IMR-90 (cell line): ENCODE results near the gene ALDH3B2. TPM values are rescaled to one million over a fixed set of nuclear protein-coding genes. Genes with fewer than 3 reads are reported as not detected.
A peak's percentile ranks its signal among the peaks of the same experiment; 100 is the strongest.

Experiments
- ATAC-seq: fragments of 200-7000 bp; cut with Tn5 transposase; 2 replicates; pipeline ENCODE4 v1.9.1; 2020; ENCODE audit warnings: low read depth, mild to moderate bottlenecking, moderate library complexity
- BruUV-seq: library from RNA; stranded (reverse); fragments of 400-500 nt; replicated peaks from 2 replicates; lab custom pipeline; 2021; lab: Mats Ljungman, UMichigan
- CTCF ChIA-PET: fragments of 300-600 bp; formaldehyde crosslinking; extraction: SDS; loops from one replicate; lab custom pipeline; 2021; ENCODE audit warnings: antibody characterized with exemption; lab: Yijun Ruan, JAX
- POLR2A ChIA-PET: fragments of 300-600 bp; sonication (Branson Sonifier 250); formaldehyde crosslinking; loops from one replicate; lab custom pipeline; 2022; ENCODE audit warnings: antibody characterized with exemption; ENCODE audit not compliant: unreplicated experiment; lab: Charles Lee
- DNase-seq: peaks from one replicate; pipeline ENCODE4 v3.0.0; 2013
- H2AFZ ChIP-seq: replicated peaks from 2 replicates; pipeline ENCODE3; 2013; ENCODE audit warnings: low read length, mild to moderate bottlenecking; ENCODE audit not compliant: poor library complexity
- H2AK5ac ChIP-seq: 2 replicates; pipeline ENCODE4 v1.6.1; 2013; ENCODE audit warnings: low read depth, low read length, inconsistent platforms
- H2AK9ac ChIP-seq: replicated peaks from 2 replicates; pipeline ENCODE3; 2013; ENCODE audit warnings: mild to moderate bottlenecking, low read depth, low read length, moderate library complexity; ENCODE audit not compliant: poor library complexity
- H2BK120ac ChIP-seq: 2 replicates; pipeline ENCODE4 v1.6.1; 2013; ENCODE audit warnings: low read depth, low read length, inconsistent platforms
- H2BK15ac ChIP-seq: 3 replicates; pipeline ENCODE4 v1.6.1; 2013; ENCODE audit warnings: low read depth, low read length, inconsistent platforms
- H2BK20ac ChIP-seq: 2 replicates; pipeline ENCODE4 v1.6.1; 2013; ENCODE audit warnings: low read depth, mild to moderate bottlenecking, inconsistent platforms, low read length, moderate library complexity
- H2BK5ac ChIP-seq: 2 replicates; pipeline ENCODE4 v1.6.1; 2013; ENCODE audit warnings: mild to moderate bottlenecking, low read depth, low read length, inconsistent platforms; ENCODE audit not compliant: poor library complexity, severe bottlenecking
- H3K14ac ChIP-seq: replicated peaks from 2 replicates; pipeline ENCODE4 v1.6.1; 2013; ENCODE audit warnings: low read depth, low read length, inconsistent platforms
- H3K18ac ChIP-seq: 2 replicates; pipeline ENCODE4 v1.6.1; 2013; ENCODE audit warnings: low read depth, low read length, control low read depth
- H3K23ac ChIP-seq: 2 replicates; pipeline ENCODE4 v1.6.1; 2013; ENCODE audit warnings: low read depth, low read length, inconsistent platforms
- H3K27ac ChIP-seq: 2 replicates; pipeline ENCODE4 v1.5.1; 2013; ENCODE audit warnings: mild to moderate bottlenecking, control low read depth, low read length; ENCODE audit not compliant: insufficient read depth
- H3K27me3 ChIP-seq: 2 replicates; pipeline ENCODE4 v1.6.1; 2013; ENCODE audit warnings: low read length; ENCODE audit not compliant: control insufficient read depth, insufficient read depth
- H3K36me3 ChIP-seq: 2 replicates; pipeline ENCODE4 v1.6.1; 2013; ENCODE audit warnings: low read length, mixed read lengths; ENCODE audit not compliant: control insufficient read depth, insufficient read depth
- H3K4ac ChIP-seq: 2 replicates; pipeline ENCODE4 v1.6.1; 2013; ENCODE audit warnings: low read depth, low read length, inconsistent platforms
- H3K4me1 ChIP-seq: 2 replicates; pipeline ENCODE4 v1.6.1; 2013; ENCODE audit warnings: low read length, mixed read lengths; ENCODE audit not compliant: control insufficient read depth, insufficient read depth
- H3K4me2 ChIP-seq: 2 replicates; pipeline ENCODE4 v1.6.1; 2013; ENCODE audit warnings: low read depth, mild to moderate bottlenecking, control low read depth, low read length, moderate library complexity
- H3K4me3 ChIP-seq: 2 replicates; pipeline ENCODE4 v1.5.1; 2013; ENCODE audit warnings: low read depth, mild to moderate bottlenecking, control low read depth, low read length, moderate library complexity; ENCODE audit not compliant: insufficient read depth
- H3K56ac ChIP-seq: 2 replicates; pipeline ENCODE4 v1.6.1; 2013; ENCODE audit warnings: low read length, inconsistent platforms; ENCODE audit not compliant: insufficient read depth; ENCODE audit errors: extremely low read depth
- H3K79me1 ChIP-seq, 2 experiments: 2 replicates each; pipeline ENCODE4 v1.6.1; 2013; ENCODE audit warnings: low read length in 2 of 2, inconsistent platforms in 1 of 2, low read depth in 1 of 2
- H3K9ac ChIP-seq: 2 replicates; pipeline ENCODE4 v1.6.1; 2013; ENCODE audit warnings: low read depth, low read length, control low read depth
- H3K9me1 ChIP-seq: 2 replicates; pipeline ENCODE4 v1.6.1; 2013; ENCODE audit warnings: low read length, inconsistent platforms; ENCODE audit not compliant: insufficient read depth
- H3K9me3 ChIP-seq: 2 replicates; pipeline ENCODE4 v1.6.1; 2013; ENCODE audit warnings: low read length; ENCODE audit not compliant: control insufficient read depth, insufficient read depth
- H4K20me1 ChIP-seq: 2 replicates; pipeline ENCODE4 v1.6.1; 2013; ENCODE audit warnings: low read length, inconsistent platforms; ENCODE audit not compliant: insufficient read depth
- H4K5ac ChIP-seq: 2 replicates; pipeline ENCODE4 v1.6.1; 2013; ENCODE audit warnings: mild to moderate bottlenecking, low read depth, low read length, control low read depth
- H4K8ac ChIP-seq, 2 experiments: 2 replicates each; pipeline ENCODE4 v1.6.1; 2013; ENCODE audit warnings: low read depth in 2 of 2, low read length in 2 of 2, control low read depth in 1 of 2, inconsistent platforms in 1 of 2
- H4K91ac ChIP-seq: 2 replicates; pipeline ENCODE4 v1.6.1; 2013; ENCODE audit warnings: low read depth, low read length, inconsistent platforms; ENCODE audit not compliant: insufficient read depth
- BHLHE40 ChIP-seq: fragments of 150-350 bp; IDR thresholded peaks from 2 replicates; pipeline ENCODE4 v1.6.1; 2016; ENCODE audit warnings: mild to moderate bottlenecking, low read depth, low read length
- CEBPB ChIP-seq: IDR thresholded peaks from 2 replicates; pipeline ENCODE4 v1.6.1; 2012; ENCODE audit warnings: low read depth, low read length, improper control_type of control experiment
- ELK1 ChIP-seq: fragments of 150-350 bp; IDR thresholded peaks from 2 replicates; pipeline ENCODE4 v1.6.1; 2016; ENCODE audit warnings: low read depth, mild to moderate bottlenecking, low read length, moderate library complexity, borderline replicate concordance
- FOS ChIP-seq: fragments of 150-350 bp; IDR thresholded peaks from 2 replicates; pipeline ENCODE4 v1.6.1; 2016; ENCODE audit warnings: low read depth, low read length
- MAZ ChIP-seq: IDR thresholded peaks from 2 replicates; pipeline ENCODE4 v1.6.1; 2012; ENCODE audit warnings: low read depth, mild to moderate bottlenecking, low read length, improper control_type of control experiment, moderate library complexity, borderline replicate concordance
- MXI1 ChIP-seq: IDR thresholded peaks from 2 replicates; pipeline ENCODE4 v1.6.1; 2012; ENCODE audit warnings: low read depth, mild to moderate bottlenecking, low read length, moderate library complexity, borderline replicate concordance
- NFE2L2 ChIP-seq: fragments of 150-350 bp; IDR thresholded peaks from 2 replicates; pipeline ENCODE4 v1.6.1; 2016; ENCODE audit warnings: low read depth, mild to moderate bottlenecking, low read length
- POLR2A ChIP-seq: IDR thresholded peaks from 2 replicates; pipeline ENCODE4 v1.6.1; 2012; ENCODE audit warnings: mild to moderate bottlenecking, low read depth, low read length
- RAD21 ChIP-seq: IDR thresholded peaks from 2 replicates; pipeline ENCODE4 v1.6.1; 2012; ENCODE audit warnings: low read length, improper control_type of control experiment
- RCOR1 ChIP-seq: IDR thresholded peaks from 2 replicates; pipeline ENCODE4 v1.6.1; 2012; ENCODE audit warnings: mild to moderate bottlenecking, low read length, improper control_type of control experiment; ENCODE audit not compliant: insufficient replicate concordance
- SMC3 ChIP-seq: fragments of 150-350 bp; IDR thresholded peaks from 2 replicates; pipeline ENCODE4 v1.6.1; 2016; ENCODE audit warnings: low read depth, mild to moderate bottlenecking, antibody characterized with exemption, low read length, moderate library complexity
- USF2 ChIP-seq: fragments of 150-350 bp; IDR thresholded peaks from 2 replicates; pipeline ENCODE4 v1.6.1; 2017; ENCODE audit warnings: mild to moderate bottlenecking, antibody characterized with exemption, low read length, low read depth
- WGBS, 2 experiments: methylation state at CpG; one replicate each; pipeline versions ENCODE4 v1.1.5 to v1.1.7; 2013; ENCODE audit warnings: missing lambda C conversion rate in 2 of 2; ENCODE audit not compliant: insufficient read length in 1 of 2; ENCODE audit errors: extremely low coverage in 2 of 2; 5-methylcytosine and 5-hydroxymethylcytosine counted together
- dilution Hi-C: fragments of 300-500 bp; cut with HindIII; formaldehyde crosslinking; loops from one replicate; pipeline ENCODE4 v1.14.3; 2018; ENCODE audit warnings: low sequenced_read_pairs; ENCODE audit not compliant: unreplicated experiment
- in situ Hi-C: fragments of 300-500 bp; cut with MboI; formaldehyde crosslinking; loops from 3 replicates; pipeline ENCODE4 v1.14.3; 2019; ENCODE audit warnings: low sequenced_read_pairs, inconsistent platforms, mixed read lengths
- intact Hi-C: fragments of 100-400 bp; cut with micrococcal nuclease; formaldehyde crosslinking; loops from 2 replicates; pipeline ENCODE4 v1.10.0; 2022
- polyA plus RNA-seq, 3 experiments: library from polyadenylated mRNA; depleted of rRNA; stranded (reverse); fragments of >200 nt; gene quantifications; 2 replicates each; pipeline ENCODE4 v1.2.3, GENCODE V29; 2012; ENCODE audit warnings: low replicate concordance in 1 of 3
- total RNA-seq: library from RNA; depleted of rRNA; stranded (reverse); fragments of >200 nt; gene quantifications from 2 replicates; pipeline ENCODE4 v1.2.3, GENCODE V29; 2012
- TF ChIP-seq, protein P1 (sequence below): conservative IDR thresholded peaks from 2 replicates; pipeline ENCODE4 v1.5.1; 2012; ENCODE audit warnings: mild to moderate bottlenecking, low read depth, low read length, improper control_type of control experiment

Gene ALDH3B2
- total and polyA plus RNA-seq, 2 of the 4 experiments (the other 2 are of a cell fraction), result not detected

- Histone ChIP-seq H3K56ac (no peak overlapping the region), H3K9me1 (peaks cover 4% of the 10 kb centered on the region; the same call in 1 of the 2 replicates), H3K4me1 (0 out of 2 replicates have a peak, but pooled peaks cover 3% of the 10 kb centered on the region), H2BK120ac (no peak overlapping the region), H3K27me3 (peaks cover 4% of the 10 kb centered on the region; the same call in 1 of the 2 replicates), H4K91ac (peak overlapping the region; percentile 70; the same call in 1 of the 2 replicates), H3K4me2 (peak overlapping the region; percentile 89), H3K27ac (peak overlapping the region; percentile 61), H3K14ac (peak overlapping the region; percentile 73), H2AK9ac (peak overlapping the region; percentile 91), H3K18ac (no peak overlapping the region), H2BK15ac (no peak overlapping the region), H3K36me3 (no peaks in the 10 kb centered on the region), H3K4ac (peak overlapping the region; percentile 70), H2AK5ac (peak overlapping the region; percentile 46; the same call in 1 of the 2 replicates), H3K4me3 (peak overlapping the region; percentile 88), H3K9ac (peak overlapping the region; percentile 75), H3K23ac (peak overlapping the region; percentile 56; the same call in 1 of the 2 replicates), H4K20me1 (no peaks in the 10 kb centered on the region), H2AFZ (peak overlapping the region; percentile 100), H2BK20ac (no peak overlapping the region), H4K8ac (peak overlapping the region; percentile 74 to 80; a peak in 2 of 4 replicates), H4K5ac (peak overlapping the region; percentile 52; the same call in 1 of the 2 replicates), H3K79me1 (no peaks in the 10 kb centered on the region), H2BK5ac (no peak overlapping the region), H3K9me3 (no peaks in the 10 kb centered on the region)
- dilution Hi-C loops, result no loop called here
- intact Hi-C loops, result no loop called here
- BruUV-seq, result no TSS peak
- TF ChIP-seq MXI1 (peak; percentile 69; the same call in 1 of the 2 replicates), BHLHE40 (no peak), RAD21 (peak; percentile 59), POLR2A (peak; percentile 60; the same call in 1 of the 2 replicates), NFE2L2 (no peak), USF2 (no peak), ELK1 (no peak), CEBPB (no peak), FOS (no peak), MAZ (peak; percentile 75; the same call in 1 of the 2 replicates), RCOR1 (no peak), SMC3 (peak; percentile 47)
- TF ChIP-seq, protein P1, sequence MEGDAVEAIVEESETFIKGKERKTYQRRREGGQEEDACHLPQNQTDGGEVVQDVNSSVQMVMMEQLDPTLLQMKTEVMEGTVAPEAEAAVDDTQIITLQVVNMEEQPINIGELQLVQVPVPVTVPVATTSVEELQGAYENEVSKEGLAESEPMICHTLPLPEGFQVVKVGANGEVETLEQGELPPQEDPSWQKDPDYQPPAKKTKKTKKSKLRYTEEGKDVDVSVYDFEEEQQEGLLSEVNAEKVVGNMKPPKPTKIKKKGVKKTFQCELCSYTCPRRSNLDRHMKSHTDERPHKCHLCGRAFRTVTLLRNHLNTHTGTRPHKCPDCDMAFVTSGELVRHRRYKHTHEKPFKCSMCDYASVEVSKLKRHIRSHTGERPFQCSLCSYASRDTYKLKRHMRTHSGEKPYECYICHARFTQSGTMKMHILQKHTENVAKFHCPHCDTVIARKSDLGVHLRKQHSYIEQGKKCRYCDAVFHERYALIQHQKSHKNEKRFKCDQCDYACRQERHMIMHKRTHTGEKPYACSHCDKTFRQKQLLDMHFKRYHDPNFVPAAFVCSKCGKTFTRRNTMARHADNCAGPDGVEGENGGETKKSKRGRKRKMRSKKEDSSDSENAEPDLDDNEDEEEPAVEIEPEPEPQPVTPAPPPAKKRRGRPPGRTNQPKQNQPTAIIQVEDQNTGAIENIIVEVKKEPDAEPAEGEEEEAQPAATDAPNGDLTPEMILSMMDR, result peak; percentile 67
- DNase-seq, result peak; percentile 94
- CTCF ChIA-PET, result interaction anchor here (0.6 to 2.0 kb wide), 8 partner anchors 11 to 61 kb away, joined by 3 to 7 read pairs (median 4); no protein-coding TSS in a partner anchor
- POLR2A ChIA-PET, result no interaction called here
- WGBS, 2 experiments, result 1% methylated on average over 46 of the region's 70 CpGs; no CpG with 5 or more reads in 1 of the 2 experiments
- in situ Hi-C loops, result no loop called here
- ATAC-seq, result peak; percentile 90
These were observed 44.0 kb downstream of the ALDH3B2 start for GRCh38 chr11:67630228-67630942.
